Activated CD4-positive, alpha-beta memory T cell treated with anti-CD3 and anti-CD28 coated beads, Interleukin-2, amount 10 ng/mL, durations not matched to agents 7 days and 5 days (primary cell): Measurements from ENCODE around the gene ZNF831. TPM values are rescaled to one million over a fixed set of nuclear protein-coding genes. Genes with fewer than 3 reads are reported as not detected.

Source experiments
- CTCF ChIA-PET: fragments of 350-600 bp; sonication (Branson Sonifier 250); formaldehyde crosslinking; loops from one replicate; lab custom pipeline; 2021; ENCODE audit warnings: antibody characterized with exemption, inconsistent platforms; lab: Charles Lee
- POLR2A ChIA-PET: fragments of 350-600 bp; sonication (Branson Sonifier 250); formaldehyde crosslinking; loops from one replicate; lab custom pipeline; 2021; ENCODE audit warnings: antibody characterized with exemption; lab: Charles Lee
- DNase-seq: peaks from one replicate; pipeline ENCODE4 v3.0.0-alpha.2; 2020
- H3K27ac Mint-ChIP-seq: one replicate; pipeline ENCODE4 v1.8.0; 2021; ENCODE audit warnings: mild to moderate bottlenecking, mixed read lengths
- H3K27me3 Mint-ChIP-seq: one replicate; pipeline ENCODE4 v1.8.0; 2021; ENCODE audit warnings: mixed read lengths
- H3K36me3 Mint-ChIP-seq: one replicate; pipeline ENCODE4 v1.8.0; 2021; ENCODE audit warnings: low read depth, mixed read lengths
- H3K4me1 Mint-ChIP-seq: one replicate; pipeline ENCODE4 v1.8.0; 2021; ENCODE audit warnings: mixed read lengths
- H3K4me3 Mint-ChIP-seq: one replicate; pipeline ENCODE4 v1.8.0; 2021; ENCODE audit warnings: mild to moderate bottlenecking, mixed read lengths
- H3K9me3 Mint-ChIP-seq: one replicate; pipeline ENCODE4 v1.8.0; 2021; ENCODE audit warnings: mixed read lengths
- total RNA-seq, 2 experiments: library from RNA; stranded (reverse); gene quantifications; one replicate each; pipeline ENCODE4 v1.2.3, GENCODE V29; 2021

Gene ZNF831
- total RNA-seq, 2 experiments from 2014 or later: 12.1 to 12.7 TPM

DNA sequence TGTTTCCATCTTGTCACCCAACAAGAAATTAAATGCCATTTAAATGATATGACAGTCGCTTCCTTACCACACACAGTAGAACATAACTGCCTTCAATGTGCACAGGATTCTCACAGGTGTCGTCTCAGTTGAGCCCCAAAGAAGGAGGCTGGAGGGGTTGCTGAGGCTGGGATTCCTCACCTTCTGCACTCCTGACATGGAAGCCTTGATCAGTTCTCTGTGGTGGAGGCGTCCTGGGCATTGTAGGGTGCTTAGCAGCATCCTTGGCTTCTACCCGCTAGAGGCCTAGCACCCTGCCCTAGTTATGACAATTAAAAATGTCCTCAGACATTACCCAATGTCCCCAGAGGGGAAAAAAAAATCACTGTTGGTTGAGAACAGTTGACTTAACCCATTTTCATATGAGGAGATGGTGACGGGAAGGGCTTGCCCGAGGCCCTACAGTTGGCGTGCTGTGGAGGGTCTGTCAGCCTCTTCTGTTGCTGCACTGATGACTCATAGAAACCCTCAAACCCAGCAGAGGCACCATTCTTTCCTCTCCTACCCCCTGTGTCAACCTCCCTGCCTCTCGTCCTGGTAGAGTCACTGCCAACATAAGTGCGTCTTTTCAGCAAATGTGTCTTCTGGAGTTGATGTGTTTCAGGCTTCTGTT is 19.3 kb upstream of the ZNF831 start:
- Mint-ChIP-seq H3K4me1 (peaks cover 60% of the 10 kb centered on the region), H3K27me3 (peaks cover 1% of the 10 kb centered on the region), H3K36me3 (peaks cover 13% of the 10 kb centered on the region), H3K27ac (peak overlapping the region; percentile 60), H3K9me3 (no peaks in the 10 kb centered on the region), H3K4me3 (no peak overlapping the region)
- ChIA-PET CTCF (no interaction called here), POLR2A (interaction anchor here (1.3 to 7.6 kb wide), 2 partner anchors 15 to 21 kb away, joined by 4 to 62 read pairs; no protein-coding TSS in a partner anchor)
- DNase-seq: no peak

DNA sequence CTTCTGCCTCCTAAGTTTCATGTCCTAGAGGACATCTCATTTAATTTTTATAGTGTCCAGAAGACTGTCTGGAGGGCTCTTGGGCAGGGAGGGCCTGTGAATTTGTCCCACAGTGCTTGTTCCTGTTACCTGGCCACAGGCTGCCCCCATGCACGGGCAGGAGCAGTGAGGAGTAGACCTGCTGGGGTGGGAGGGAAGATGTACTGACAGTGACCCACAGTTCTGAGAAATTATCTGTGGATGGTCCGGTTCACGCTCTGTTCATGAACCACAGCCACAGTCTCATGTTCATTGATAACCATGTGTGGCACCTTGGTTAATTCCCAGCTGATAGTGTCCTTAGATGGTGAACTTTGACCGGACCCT is 18.8 kb upstream of the ZNF831 start:
- H3K27me3 Mint-ChIP-seq: peaks cover 1% of the 10 kb centered on the region
- no peak overlapping the region for H3K4me3 Mint-ChIP-seq
- H3K27ac Mint-ChIP-seq: peak overlapping the region; percentile 60
- ChIA-PET POLR2A (interaction anchor here (7.6 to 11.8 kb wide), 2 partner anchors 15 to 21 kb away, joined by 62 to 144 read pairs; partner anchors contain the start of gene ZNF831), CTCF (interaction anchor here (1.5 kb wide), 1 partner anchor 57 kb away, joined by 4 read pairs; no protein-coding TSS in a partner anchor)
- no peak for DNase-seq
- H3K4me1 Mint-ChIP-seq: peaks cover 65% of the 10 kb centered on the region
- H3K9me3 Mint-ChIP-seq: no peaks in the 10 kb centered on the region
- peaks cover 13% of the 10 kb centered on the region for H3K36me3 Mint-ChIP-seq

DNA sequence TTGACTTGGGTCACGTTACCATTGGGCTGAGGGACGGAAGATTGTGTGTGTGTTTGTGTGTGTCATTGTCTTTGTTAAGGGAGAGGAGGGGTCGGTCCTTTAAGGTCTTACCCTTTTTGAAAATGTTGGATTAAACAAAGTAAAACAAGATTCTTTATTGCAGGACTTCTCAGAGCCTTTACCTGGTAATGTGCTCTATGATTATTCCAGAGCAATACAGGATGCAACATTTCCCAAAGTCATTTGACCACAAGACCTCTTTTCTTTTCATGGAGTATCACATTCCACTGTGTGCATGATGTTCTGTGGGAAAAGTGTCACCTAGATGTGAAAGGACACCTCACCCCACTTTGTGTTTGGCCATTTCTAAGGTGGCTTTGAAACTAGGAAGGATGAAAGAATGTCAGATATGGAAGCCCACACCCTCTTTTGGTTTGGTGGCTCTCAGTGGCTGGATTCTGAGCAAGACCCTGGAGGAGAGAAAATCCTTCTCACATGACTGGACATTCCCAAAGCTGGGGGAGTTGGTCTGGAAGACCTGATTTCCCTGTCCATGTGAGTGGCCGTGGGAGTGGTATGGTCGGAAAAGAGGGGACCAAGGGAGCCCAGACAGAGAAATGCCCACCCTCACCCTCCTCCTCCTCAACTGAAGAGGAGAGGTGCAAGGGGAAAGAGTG is 18.2 kb upstream of the ZNF831 start:
- Mint-ChIP-seq H3K4me3 (peak overlapping the region; percentile 72), H3K36me3 (peaks cover 13% of the 10 kb centered on the region), H3K4me1 (peaks cover 65% of the 10 kb centered on the region), H3K27ac (peak overlapping the region; percentile 65), H3K9me3 (no peaks in the 10 kb centered on the region), H3K27me3 (peaks cover 1% of the 10 kb centered on the region)
- ChIA-PET POLR2A (interaction anchor here (0.6 to 11.8 kb wide), 5 partner anchors 9 to 32 kb away, joined by 3 to 144 read pairs (median 20); partner anchors contain the start of gene ZNF831), CTCF (interaction anchor here (1.5 kb wide), 1 partner anchor 57 kb away, joined by 4 read pairs; no protein-coding TSS in a partner anchor)
- no peak for DNase-seq

DNA sequence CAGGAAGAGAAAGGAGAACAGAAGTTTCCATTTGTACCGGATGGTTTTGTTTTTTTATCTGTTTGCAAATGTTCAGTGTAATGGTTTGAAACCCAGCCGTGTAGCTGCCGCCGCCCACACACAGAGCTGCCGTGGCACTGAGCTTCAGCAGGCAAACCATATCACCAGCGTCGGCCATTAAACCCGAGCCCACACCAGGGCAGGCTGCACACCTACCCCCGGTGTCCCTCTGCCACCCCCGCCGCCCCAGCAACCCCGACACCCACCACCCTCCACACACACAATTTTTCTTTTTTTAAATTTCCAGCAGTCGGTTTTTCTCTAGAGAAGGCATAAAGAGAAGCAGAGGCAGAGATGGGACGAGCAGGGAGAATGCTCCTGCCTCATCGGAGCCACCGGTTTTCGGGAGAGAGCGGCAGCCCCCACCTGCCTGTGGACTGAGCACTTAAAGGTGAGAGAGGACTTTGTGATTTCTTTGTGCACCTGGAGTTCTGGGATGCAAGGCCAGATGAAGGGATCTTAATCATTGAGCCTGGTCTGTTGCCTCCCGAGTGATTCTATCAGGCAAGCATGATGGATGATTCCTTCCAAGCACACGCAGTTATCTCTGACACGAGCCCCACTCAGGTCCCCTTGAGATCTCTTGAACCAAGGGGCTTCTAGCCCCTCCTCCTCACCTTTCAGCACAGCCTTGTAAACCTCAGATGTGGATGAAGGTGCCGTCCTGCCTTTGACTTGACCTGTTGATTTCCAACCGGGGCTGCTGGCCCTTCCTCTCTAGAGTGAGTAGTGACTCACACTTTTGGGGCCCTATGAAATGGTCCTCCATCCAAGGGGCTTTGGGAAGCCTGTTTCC is 17.5 kb upstream of the ZNF831 start:
- Mint-ChIP-seq H3K4me1 (peaks cover 70% of the 10 kb centered on the region), H3K4me3 (peak overlapping the region; percentile 72), H3K27ac (peak overlapping the region; percentile 65), H3K27me3 (peaks cover 1% of the 10 kb centered on the region), H3K36me3 (peaks cover 13% of the 10 kb centered on the region), H3K9me3 (no peaks in the 10 kb centered on the region)
- DNase-seq: peak; percentile 55
- CTCF ChIA-PET: interaction anchor here (1.5 kb wide), 1 partner anchor 58 kb away, joined by 4 read pairs; no protein-coding TSS in a partner anchor
- POLR2A ChIA-PET: interaction anchor here (0.6 to 11.8 kb wide), 8 partner anchors 10 to 114 kb away, joined by 3 to 144 read pairs (median 4); partner anchors contain the start of genes ATP5F1E and ZNF831

DNA sequence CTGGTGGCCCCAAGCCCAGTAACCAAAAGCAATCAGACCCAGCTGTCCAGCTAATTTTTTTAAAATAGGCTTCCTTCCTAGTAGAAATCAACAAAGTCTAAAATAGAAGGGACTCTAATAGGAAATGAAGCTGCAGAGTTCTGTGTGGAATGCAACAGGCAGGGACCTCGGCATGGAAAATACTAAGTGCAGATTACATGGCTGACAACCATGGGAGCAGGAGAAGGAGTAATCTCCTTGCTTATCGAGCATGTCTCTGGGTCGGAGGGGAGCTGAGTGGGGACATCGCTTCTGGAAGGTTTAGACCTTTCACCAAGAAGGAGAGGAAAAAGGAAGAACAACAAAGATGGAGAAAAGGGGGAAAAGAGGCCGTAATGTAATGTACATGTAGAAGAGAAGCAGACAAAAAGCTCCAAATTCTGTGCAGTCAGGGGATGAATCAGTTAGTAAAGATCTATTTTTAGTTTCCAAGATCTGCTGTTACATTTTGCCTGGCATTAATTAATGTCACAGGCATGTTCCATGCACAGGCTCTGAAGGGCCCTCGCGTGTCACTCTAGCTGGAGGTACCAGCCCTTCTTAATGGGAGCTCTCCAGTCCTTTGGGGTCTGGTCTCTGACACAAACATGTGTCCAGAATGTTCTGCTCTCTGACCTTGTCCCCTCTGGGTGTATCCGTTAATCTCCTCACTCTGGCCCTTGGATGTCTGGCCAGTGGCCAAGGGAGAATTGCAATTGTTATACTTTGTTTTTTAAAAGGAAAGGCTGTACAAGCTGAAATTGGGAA is 16.6 kb upstream of the ZNF831 start:
- H3K36me3 Mint-ChIP-seq: peaks cover 13% of the 10 kb centered on the region
- H3K9me3 Mint-ChIP-seq: no peaks in the 10 kb centered on the region
- ChIA-PET CTCF (interaction anchor here (1.1 kb wide), 1 partner anchor 12 kb away, joined by 5 read pairs; no protein-coding TSS in a partner anchor), POLR2A (interaction anchor here (0.6 to 11.8 kb wide), 8 partner anchors 11 to 115 kb away, joined by 3 to 144 read pairs (median 6); partner anchors contain the start of genes ATP5F1E and ZNF831)
- no peaks in the 10 kb centered on the region for H3K27me3 Mint-ChIP-seq
- DNase-seq: no peak
- peaks cover 79% of the 10 kb centered on the region for H3K4me1 Mint-ChIP-seq
- H3K4me3 Mint-ChIP-seq: peak overlapping the region; percentile 72
- peak overlapping the region; percentile 65 for H3K27ac Mint-ChIP-seq

DNA sequence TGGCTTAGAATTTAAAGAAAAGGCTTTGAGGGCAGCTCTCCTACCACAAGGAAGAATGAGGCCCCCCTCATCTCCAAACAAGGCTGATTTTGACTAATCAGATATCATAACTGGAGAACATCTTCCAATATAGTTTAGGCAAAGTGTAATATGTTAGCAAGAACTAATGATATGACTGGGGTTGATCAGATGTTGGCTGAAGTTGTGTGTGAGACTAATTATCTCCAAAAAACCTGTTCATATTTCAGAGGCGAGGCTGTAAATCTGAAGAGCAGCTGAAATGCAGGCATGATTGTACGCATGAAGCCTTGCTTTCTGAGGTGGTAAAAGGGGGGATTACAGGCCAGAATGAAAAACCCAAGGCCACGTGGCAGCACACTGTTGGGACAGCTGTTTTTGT is 16.0 kb upstream of the ZNF831 start:
- Mint-ChIP-seq H3K4me1 (peaks cover 85% of the 10 kb centered on the region), H3K36me3 (peaks cover 16% of the 10 kb centered on the region), H3K4me3 (peak overlapping the region; percentile 72), H3K27me3 (no peaks in the 10 kb centered on the region), H3K27ac (peak overlapping the region; percentile 65), H3K9me3 (no peaks in the 10 kb centered on the region)
- POLR2A ChIA-PET: interaction anchor here (0.6 to 11.8 kb wide), 9 partner anchors 12 to 116 kb away, joined by 3 to 144 read pairs (median 6); partner anchors contain the start of genes ATP5F1E and ZNF831
- DNase-seq: no peak
- CTCF ChIA-PET: interaction anchor here (1.1 kb wide), 1 partner anchor 12 kb away, joined by 5 read pairs; no protein-coding TSS in a partner anchor

DNA sequence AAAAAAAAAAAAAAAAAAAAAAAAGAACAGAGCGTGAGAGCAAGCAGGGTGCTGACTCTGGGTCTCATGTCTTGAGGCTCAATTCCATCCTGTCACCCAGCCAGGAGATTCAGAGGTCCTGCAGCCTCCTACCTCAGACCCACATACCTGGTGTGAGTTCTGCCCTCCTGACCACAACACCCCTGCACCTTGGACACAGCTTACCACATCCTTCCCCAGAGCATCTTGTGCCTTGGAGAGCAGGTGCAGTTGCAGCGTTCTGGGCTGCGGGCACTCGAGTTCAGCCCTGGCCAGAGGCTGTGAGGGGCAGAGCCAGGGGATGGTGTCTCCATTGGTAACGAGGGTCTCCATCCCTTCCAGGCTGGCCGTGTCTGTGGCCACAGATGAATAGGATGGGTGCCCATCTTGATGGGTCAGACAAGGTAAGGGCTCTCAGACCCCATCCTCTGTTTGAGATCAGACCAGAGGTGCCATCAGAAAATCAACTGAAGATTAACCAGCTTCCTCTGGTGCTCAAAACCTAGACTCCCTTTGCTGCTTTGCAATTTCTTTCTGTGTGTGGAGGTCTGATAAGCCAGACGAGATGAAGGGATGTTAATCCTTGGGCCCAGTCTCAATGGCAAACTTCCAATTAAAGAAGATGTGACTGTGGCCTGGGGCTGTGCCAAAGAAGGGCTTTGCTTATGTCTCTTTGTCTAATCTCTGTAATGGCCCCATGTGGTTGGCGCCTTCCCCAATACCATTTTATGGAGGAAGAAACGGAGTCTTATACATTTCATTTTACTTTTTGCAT is 14.7 kb upstream of the ZNF831 start:
- POLR2A ChIA-PET: interaction anchor here (0.6 to 11.8 kb wide), 7 partner anchors 11 to 742 kb away, joined by 3 to 144 read pairs (median 6); partner anchors contain the start of genes ATP5F1E and ZNF831
- DNase-seq: peak; percentile 46

DNA sequence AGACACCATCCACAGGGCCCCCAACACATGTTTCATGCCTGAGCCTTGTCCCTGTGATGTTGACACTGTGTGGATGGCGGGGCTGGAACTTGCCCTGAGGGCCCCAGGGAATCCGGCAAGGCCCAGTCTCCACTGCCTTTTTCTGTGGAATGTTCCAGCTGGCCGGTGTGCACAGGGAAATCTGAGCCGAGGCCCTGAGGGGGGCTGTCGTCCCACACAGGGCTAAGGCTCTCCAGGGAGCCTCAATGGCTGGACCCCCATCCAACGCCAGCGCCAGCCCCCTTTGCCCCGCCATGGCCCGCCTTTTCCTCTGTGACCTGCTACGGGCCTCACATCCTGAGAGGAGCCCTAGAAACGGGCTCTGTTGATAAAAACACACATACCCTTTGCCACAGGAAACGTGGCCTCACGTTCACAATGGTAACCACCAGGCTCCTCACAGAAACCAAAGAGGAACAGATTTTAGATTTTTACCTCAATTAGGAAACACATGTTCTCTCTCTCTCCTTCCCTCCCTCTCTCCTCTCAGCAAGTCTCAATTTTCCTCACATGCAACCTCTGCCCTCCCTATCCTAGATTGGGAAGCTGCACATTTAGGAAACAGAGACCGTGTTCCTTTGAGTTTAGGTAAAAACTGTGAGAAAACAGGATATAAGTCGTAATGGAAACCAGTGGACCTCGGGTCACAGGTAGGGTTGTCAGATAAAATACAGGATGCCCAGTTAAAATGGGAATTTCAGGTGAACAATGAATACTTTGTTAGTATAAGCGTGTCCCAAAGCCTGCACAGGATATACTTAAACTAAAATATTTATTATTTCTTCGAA is 13.7 kb upstream of the ZNF831 start:
- Mint-ChIP-seq H3K36me3 (peaks cover 16% of the 10 kb centered on the region), H3K9me3 (no peaks in the 10 kb centered on the region), H3K27me3 (peaks cover 4% of the 10 kb centered on the region), H3K4me3 (peak overlapping the region; percentile 9), H3K4me1 (peaks cover 88% of the 10 kb centered on the region), H3K27ac (peak overlapping the region; percentile 94)
- ChIA-PET CTCF (interaction anchor here (0.6 to 1.1 kb wide), 2 partner anchors 9 to 13 kb away, joined by 3 to 4 read pairs; partner anchors contain the start of gene ZNF831), POLR2A (interaction anchor here (0.6 to 11.8 kb wide), 8 partner anchors 10 to 743 kb away, joined by 3 to 144 read pairs (median 4); partner anchors contain the start of genes ATP5F1E and ZNF831)
- DNase-seq: peak; percentile 85

More for the DNA sequence above, 14.7 kb upstream of the ZNF831 start:
- H3K4me1 Mint-ChIP-seq: peaks cover 91% of the 10 kb centered on the region
- H3K36me3 Mint-ChIP-seq: peaks cover 16% of the 10 kb centered on the region
- no peaks in the 10 kb centered on the region for H3K9me3 Mint-ChIP-seq
- H3K27me3 Mint-ChIP-seq: no peaks in the 10 kb centered on the region
- H3K27ac Mint-ChIP-seq: peak overlapping the region; percentile 94
- H3K4me3 Mint-ChIP-seq: no peak overlapping the region
- CTCF ChIA-PET: interaction anchor here (0.6 kb wide), 1 partner anchor 14 kb away, joined by 4 read pairs; the partner anchor contains the start of gene ZNF831

DNA sequence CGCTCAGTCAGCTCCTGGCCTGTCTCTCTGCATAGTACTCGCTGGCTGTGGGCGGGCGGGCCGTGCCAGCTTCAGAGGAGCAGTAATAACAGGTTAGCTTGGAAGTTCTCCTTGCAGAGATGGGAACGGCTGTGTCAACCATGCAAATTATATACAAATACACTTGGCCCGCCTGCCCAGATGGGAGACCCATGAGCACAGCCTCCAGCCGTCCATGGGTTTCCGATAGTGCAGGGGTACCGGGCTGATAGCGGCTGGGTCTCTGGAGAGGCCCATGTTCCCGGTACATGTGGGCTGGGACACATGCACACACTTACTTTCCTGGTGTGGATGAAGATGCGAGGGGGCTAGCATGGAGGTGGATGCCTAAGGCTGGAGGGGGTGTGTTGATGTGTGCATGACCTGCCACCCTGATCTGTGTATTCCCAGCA is 12.8 kb upstream of the ZNF831 start:
- Mint-ChIP-seq H3K27me3 (peaks cover 4% of the 10 kb centered on the region), H3K4me1 (peaks cover 82% of the 10 kb centered on the region), H3K9me3 (no peaks in the 10 kb centered on the region), H3K4me3 (no peak overlapping the region), H3K36me3 (peaks cover 16% of the 10 kb centered on the region), H3K27ac (peak overlapping the region; percentile 53)
- POLR2A ChIA-PET: interaction anchor here (1.5 to 11.8 kb wide), 3 partner anchors 9 to 27 kb away, joined by 3 to 144 read pairs (median 62); partner anchors contain the start of gene ZNF831
- no peak for DNase-seq
- CTCF ChIA-PET: interaction anchor here (1.1 kb wide), 1 partner anchor 9 kb away, joined by 3 read pairs; no protein-coding TSS in a partner anchor

DNA sequence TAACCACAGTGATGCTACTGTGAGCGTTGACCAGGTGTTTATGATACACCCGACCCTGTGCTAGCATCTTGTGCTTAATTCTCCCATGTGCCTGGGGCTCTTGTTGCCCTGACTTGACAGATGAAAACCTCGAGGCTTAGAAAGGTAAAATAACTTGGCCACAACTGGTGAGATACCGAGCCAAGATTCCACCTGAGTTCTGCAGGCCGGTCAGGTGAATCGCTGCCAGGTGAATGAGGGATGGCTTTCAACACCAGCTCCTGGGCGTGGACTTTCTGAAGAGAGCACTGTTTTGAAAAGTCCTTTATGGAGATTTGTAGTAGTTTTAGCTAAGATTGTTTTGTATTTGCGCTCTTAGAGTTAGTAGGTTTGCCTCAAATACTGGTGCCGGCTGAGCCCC is 12.2 kb upstream of the ZNF831 start:
- CTCF ChIA-PET: interaction anchor here (0.8 to 1.5 kb wide), 3 partner anchors 8 to 63 kb away, joined by 3 to 6 read pairs (median 3); no protein-coding TSS in a partner anchor
- no peak for DNase-seq
- Mint-ChIP-seq H3K9me3 (no peaks in the 10 kb centered on the region), H3K4me1 (peaks cover 76% of the 10 kb centered on the region), H3K27ac (no peak overlapping the region), H3K27me3 (peaks cover 4% of the 10 kb centered on the region), H3K4me3 (no peak overlapping the region), H3K36me3 (peaks cover 16% of the 10 kb centered on the region)
- POLR2A ChIA-PET: interaction anchor here (1.5 to 11.8 kb wide), 3 partner anchors 8 to 27 kb away, joined by 3 to 144 read pairs (median 62); partner anchors contain the start of gene ZNF831
